Cardiac muscle cell (in vitro differentiated cells and primary cell): ENCODE results near the gene TCP11L1. TPM values are rescaled to one million over a fixed set of nuclear protein-coding genes. Genes with fewer than 3 reads are reported as not detected.

ENCODE experiments used
- DNase-seq, 2 donors: peaks; one replicate each; pipeline versions ENCODE4 v3.0.0 to v3.0.0-alpha.2; 2010 to 2017; ENCODE audit warnings: low read depth in 1 of 2, low spot score in 1 of 2
- H3K27ac ChIP-seq: fragments of 200-600 bp; sonication (generic); 2 replicates; pipeline ENCODE4 v1.5.1; 2016
- H3K27me3 ChIP-seq: fragments of 200-600 bp; sonication (generic); 2 replicates; pipeline ENCODE4 v1.6.0; 2016; ENCODE audit warnings: control low read depth
- H3K36me3 ChIP-seq: fragments of 200-600 bp; sonication (generic); 2 replicates; pipeline ENCODE4 v1.5.1; 2016; ENCODE audit warnings: control low read depth
- H3K4me1 ChIP-seq: fragments of 200-600 bp; sonication (generic); 2 replicates; pipeline ENCODE4 v1.8.1; 2017; ENCODE audit warnings: low read depth, mild to moderate bottlenecking, mixed run types
- H3K4me3 ChIP-seq: fragments of 200-600 bp; sonication (generic); 2 replicates; pipeline ENCODE4 v1.5.1; 2016; ENCODE audit warnings: mild to moderate bottlenecking
- H3K9me3 ChIP-seq: fragments of 200-600 bp; sonication (generic); 2 replicates; pipeline ENCODE4 v1.5.1; 2017; ENCODE audit warnings: low read depth, mild to moderate bottlenecking, control low read depth
- polyA plus RNA-seq: library from polyadenylated mRNA; unstranded; fragments of >200 nt; fragmentation: Nextera tagmentation; extraction: Ambion mirVana; gene quantifications from 2 replicates; pipeline ENCODE4 v1.2.1, GENCODE V29; 2016
- total RNA-seq: library from RNA; depleted of rRNA; stranded (reverse); fragments of >200 nt; gene quantifications from 2 replicates; pipeline ENCODE4 v1.2.3, GENCODE V29; 2016
- TF ChIP-seq, protein P1 (sequence below): IDR thresholded peaks from 2 replicates; pipeline ENCODE4 v1.5.1; 2012; ENCODE audit warnings: low read depth, mild to moderate bottlenecking, low read length

The TCP11L1 gene, protein sequence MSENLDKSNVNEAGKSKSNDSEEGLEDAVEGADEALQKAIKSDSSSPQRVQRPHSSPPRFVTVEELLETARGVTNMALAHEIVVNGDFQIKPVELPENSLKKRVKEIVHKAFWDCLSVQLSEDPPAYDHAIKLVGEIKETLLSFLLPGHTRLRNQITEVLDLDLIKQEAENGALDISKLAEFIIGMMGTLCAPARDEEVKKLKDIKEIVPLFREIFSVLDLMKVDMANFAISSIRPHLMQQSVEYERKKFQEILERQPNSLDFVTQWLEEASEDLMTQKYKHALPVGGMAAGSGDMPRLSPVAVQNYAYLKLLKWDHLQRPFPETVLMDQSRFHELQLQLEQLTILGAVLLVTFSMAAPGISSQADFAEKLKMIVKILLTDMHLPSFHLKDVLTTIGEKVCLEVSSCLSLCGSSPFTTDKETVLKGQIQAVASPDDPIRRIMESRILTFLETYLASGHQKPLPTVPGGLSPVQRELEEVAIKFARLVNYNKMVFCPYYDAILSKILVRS
- total RNA-seq, result 14.7 and 29.5 TPM in 2 replicates
- polyA plus RNA-seq, result 7.4 and 7.7 TPM in 2 replicates

DNA sequence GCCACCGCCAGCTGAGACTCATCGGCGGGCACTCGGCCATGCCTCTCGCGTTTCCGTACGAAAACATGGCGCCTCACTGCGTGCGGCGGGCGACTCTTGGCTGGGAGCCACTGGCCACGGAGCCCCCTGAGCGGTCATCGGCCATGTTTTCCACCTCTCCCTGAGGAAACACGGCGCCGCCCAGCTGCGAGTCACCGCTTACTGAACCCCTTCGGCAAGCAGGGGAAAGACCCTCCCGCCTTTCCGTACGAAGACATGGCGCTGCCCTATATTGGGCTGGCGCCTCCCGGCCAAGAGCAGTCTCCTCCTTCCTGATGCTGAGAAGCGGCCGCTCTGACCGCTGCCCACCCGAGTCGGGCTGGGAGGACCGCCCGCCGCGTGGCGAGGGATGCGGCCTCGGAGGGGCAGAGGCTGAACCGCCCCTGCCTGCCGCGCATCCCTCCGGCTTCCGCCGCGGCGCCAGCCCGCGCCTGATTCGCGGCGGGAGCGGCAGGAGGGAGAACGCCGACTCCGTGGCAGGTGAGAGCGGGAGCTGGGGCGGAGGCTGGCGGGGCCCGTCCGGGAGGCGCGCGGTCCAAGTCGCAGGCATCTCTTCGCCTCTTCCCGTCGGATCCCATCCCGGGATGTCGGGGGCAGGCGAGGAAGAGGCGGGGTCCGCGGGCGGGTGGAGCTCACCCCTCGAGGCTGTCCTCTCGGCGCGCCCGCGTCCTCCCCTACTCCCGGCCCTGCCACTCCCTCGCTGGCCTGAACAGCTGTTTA, at the start of gene TCP11L1:
Gene TCP11L1 (plus strand): TSS at position 299 of the 759 bp plus-strand sequence. CDS start 4,202 bp downstream, outside the sequence.
- DNase-seq, result peak; percentile 95 to 97
- no peaks in the 10 kb centered on the region for H3K27me3 ChIP-seq
- H3K4me3 ChIP-seq, result peak within 1 kb of the TSS; percentile 75
- H3K27ac ChIP-seq, result peak within 1 kb of the TSS; percentile 98
- peaks cover 4% of the 10 kb centered on the region for H3K4me1 ChIP-seq
- no peaks in the 10 kb centered on the region for H3K36me3 ChIP-seq
- TF ChIP-seq, protein P1, sequence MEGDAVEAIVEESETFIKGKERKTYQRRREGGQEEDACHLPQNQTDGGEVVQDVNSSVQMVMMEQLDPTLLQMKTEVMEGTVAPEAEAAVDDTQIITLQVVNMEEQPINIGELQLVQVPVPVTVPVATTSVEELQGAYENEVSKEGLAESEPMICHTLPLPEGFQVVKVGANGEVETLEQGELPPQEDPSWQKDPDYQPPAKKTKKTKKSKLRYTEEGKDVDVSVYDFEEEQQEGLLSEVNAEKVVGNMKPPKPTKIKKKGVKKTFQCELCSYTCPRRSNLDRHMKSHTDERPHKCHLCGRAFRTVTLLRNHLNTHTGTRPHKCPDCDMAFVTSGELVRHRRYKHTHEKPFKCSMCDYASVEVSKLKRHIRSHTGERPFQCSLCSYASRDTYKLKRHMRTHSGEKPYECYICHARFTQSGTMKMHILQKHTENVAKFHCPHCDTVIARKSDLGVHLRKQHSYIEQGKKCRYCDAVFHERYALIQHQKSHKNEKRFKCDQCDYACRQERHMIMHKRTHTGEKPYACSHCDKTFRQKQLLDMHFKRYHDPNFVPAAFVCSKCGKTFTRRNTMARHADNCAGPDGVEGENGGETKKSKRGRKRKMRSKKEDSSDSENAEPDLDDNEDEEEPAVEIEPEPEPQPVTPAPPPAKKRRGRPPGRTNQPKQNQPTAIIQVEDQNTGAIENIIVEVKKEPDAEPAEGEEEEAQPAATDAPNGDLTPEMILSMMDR, result no peak
- no peaks in the 10 kb centered on the region for H3K9me3 ChIP-seq

DNA sequence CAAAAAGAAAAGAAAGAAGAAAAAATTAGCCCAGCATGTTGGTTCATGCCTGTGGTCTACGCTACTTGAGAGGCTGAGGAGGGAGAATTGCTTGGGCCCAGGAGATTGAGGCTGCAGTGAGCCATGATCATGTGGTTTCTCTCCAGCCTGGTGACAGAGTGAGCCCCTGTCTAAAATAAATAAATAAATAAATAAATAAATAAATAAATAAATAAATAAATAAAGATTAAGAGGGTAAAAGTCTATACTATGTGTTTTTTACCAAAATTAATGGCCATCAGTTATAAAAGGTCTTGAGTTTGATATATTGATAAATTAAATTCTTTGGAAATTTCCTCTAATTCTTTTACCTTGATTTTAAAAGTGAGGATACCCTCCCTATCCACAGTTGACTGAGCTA, 48.9 kb upstream of the TCP11L1 start:
- Histone ChIP-seq H3K27ac (no peak overlapping the region), H3K4me1 (no peaks in the 10 kb centered on the region), H3K4me3 (no peak overlapping the region), H3K27me3 (no peaks in the 10 kb centered on the region), H3K36me3 (no peaks in the 10 kb centered on the region), H3K9me3 (no peaks in the 10 kb centered on the region)
- TF ChIP-seq, protein P1, result no peak
- no peak for DNase-seq

DNA sequence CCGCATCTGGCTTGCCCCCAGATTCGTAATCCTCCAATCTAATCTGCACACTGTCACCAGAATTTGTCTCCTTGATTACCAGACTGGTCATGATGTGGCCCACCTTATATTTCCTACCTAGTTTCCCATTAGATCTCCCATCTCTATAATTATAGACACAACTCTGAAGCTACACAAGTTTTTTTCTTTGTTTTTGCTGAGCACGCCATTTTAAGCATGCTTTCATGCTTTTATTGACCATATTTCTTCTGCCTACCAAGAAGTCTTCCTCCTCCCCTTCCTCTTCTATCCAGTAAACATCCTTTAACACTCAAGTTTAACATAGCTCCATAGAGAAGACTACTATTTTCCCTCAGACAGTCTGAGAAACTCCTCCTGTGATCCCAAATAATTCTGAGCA, 47.9 kb upstream of the TCP11L1 start:
- Histone ChIP-seq H3K27me3 (no peaks in the 10 kb centered on the region), H3K27ac (no peak overlapping the region), H3K4me1 (no peaks in the 10 kb centered on the region), H3K9me3 (no peaks in the 10 kb centered on the region), H3K36me3 (no peaks in the 10 kb centered on the region), H3K4me3 (no peak overlapping the region)
- no peak for DNase-seq
- TF ChIP-seq, protein P1, result no peak

DNA sequence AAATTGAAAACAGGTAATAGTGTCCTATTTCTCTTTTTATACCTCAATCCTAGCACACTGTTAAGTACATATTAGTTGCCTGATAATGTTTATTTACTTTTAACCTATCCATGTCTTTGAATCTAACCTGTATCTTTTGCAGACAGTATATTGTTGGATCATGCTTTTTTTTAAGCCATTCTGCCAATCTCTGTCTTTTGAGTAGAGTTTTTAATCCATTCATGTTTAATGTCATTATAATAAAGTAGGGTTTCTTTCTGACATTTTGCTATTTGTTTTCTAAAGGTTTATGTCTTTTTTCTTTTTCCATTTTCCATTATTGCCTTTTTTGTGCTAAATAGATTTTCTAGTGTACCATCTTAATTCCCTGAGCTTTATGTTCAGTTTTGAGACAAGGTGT, 47.5 kb upstream of the TCP11L1 start:
- Histone ChIP-seq H3K36me3 (no peaks in the 10 kb centered on the region), H3K4me1 (no peaks in the 10 kb centered on the region), H3K9me3 (no peaks in the 10 kb centered on the region), H3K27me3 (no peaks in the 10 kb centered on the region), H3K4me3 (no peak overlapping the region), H3K27ac (no peak overlapping the region)
- no peak for DNase-seq
- TF ChIP-seq, protein P1, result no peak

DNA sequence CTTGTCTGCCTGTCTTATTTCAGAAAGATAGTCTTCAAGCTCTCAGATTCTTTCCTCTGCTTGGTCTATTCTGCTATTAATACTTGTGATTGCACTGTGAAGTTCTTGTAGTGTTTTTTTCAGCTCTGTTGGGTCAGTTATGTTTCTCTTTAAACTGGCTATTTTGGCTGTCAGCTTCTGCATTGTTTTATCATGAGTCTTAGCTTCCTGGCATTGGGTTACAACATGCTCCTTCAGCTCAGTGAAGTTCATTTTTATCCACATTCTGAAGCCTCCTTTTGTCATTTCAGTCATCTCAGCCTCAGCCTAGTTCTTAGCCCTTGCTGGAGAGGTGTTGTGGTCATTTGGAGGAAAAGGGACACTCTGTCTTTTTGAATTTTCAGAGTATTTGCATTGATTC, 39.2 kb upstream of the TCP11L1 start:
- TF ChIP-seq, protein P1, result no peak
- Histone ChIP-seq H3K27me3 (no peaks in the 10 kb centered on the region), H3K27ac (no peak overlapping the region), H3K9me3 (no peaks in the 10 kb centered on the region), H3K36me3 (no peaks in the 10 kb centered on the region), H3K4me1 (no peaks in the 10 kb centered on the region), H3K4me3 (no peak overlapping the region)
- peak in 1 of 2 donors; percentile 90 for DNase-seq
